Activated T-cell treated with anti-CD3 and anti-CD28 coated beads, Interleukin-2, amount 50 U/mL, for 72 hours (primary cell): ENCODE results near the gene APOL5. TPM values are rescaled to one million over a fixed set of nuclear protein-coding genes. Genes with fewer than 3 reads are reported as not detected.
A peak's percentile ranks its signal among the peaks of the same experiment; 100 is the strongest.
"Not testable (repeated sequence)": the region's sequence is repeated elsewhere in the genome, so short reads cannot be mapped to it uniquely, and the experiment has no call there.

Source experiments
- ATAC-seq, 2 donors: fragments of 150-1000 bp; cut with Tn5 transposase; replicated peaks in 1 of 2; 2 replicates each; pipeline ENCODE4 v1.10.0; 2021; ENCODE audit warnings: moderate library complexity in 2 of 2, mild to moderate bottlenecking in 1 of 2
- DNase-seq, 2 donors: peaks; one replicate each; pipeline ENCODE4 v3.0.0; 2021 to 2022; ENCODE audit warnings: mixed read lengths in 1 of 2
- H3K27ac Mint-ChIP-seq: one replicate; pipeline ENCODE4 v1.8.0; 2022; ENCODE audit warnings: mild to moderate bottlenecking, moderate library complexity, mixed read lengths
- H3K27me3 Mint-ChIP-seq: one replicate; pipeline ENCODE4 v1.8.0; 2022; ENCODE audit warnings: low read depth, mixed read lengths
- H3K36me3 Mint-ChIP-seq, 2 donors: one replicate each; pipeline ENCODE4 v1.8.0; 2022; ENCODE audit warnings: mixed read lengths in 2 of 2, mild to moderate bottlenecking in 1 of 2; ENCODE audit not compliant: insufficient read depth in 2 of 2
- H3K4me1 Mint-ChIP-seq: one replicate; pipeline ENCODE4 v1.8.0; 2022; ENCODE audit warnings: low read depth, mixed read lengths
- H3K4me3 Mint-ChIP-seq, 2 donors: one replicate each; pipeline ENCODE4 v1.8.0; 2022; ENCODE audit warnings: mild to moderate bottlenecking in 2 of 2, mixed read lengths in 2 of 2, moderate library complexity in 2 of 2
- H3K9me3 Mint-ChIP-seq, 2 donors: one replicate each; pipeline ENCODE4 v1.8.0; 2022; ENCODE audit warnings: mixed read lengths in 2 of 2
- total RNA-seq, 2 donors: library from RNA; stranded (reverse); gene quantifications; one replicate each; pipeline ENCODE4 v1.2.3, GENCODE V29; 2022

Gene APOL5, protein sequence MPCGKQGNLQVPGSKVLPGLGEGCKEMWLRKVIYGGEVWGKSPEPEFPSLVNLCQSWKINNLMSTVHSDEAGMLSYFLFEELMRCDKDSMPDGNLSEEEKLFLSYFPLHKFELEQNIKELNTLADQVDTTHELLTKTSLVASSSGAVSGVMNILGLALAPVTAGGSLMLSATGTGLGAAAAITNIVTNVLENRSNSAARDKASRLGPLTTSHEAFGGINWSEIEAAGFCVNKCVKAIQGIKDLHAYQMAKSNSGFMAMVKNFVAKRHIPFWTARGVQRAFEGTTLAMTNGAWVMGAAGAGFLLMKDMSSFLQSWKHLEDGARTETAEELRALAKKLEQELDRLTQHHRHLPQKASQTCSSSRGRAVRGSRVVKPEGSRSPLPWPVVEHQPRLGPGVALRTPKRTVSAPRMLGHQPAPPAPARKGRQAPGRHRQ
- total RNA-seq = not detected

DNA sequence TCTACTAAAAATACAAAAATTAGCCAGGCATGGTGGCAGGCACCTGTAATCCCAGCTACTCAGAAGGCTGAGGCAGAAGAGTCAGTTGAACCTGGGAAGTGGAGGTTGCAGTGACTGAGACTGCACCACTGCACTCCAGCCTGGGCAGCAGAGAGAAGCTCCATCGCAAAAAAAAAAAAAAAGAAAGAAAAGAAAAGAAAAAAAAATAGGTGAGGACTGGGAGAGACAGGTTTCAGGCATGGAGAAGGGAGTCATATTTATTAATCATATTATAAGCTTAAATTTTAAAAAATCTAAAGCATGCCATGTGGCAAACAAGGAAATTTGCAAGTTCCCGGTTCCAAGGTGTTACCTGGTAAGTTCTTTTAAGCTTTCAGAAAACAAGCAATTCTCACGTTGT, at the start of gene APOL5:
Gene APOL5, plus strand, starts transcription at position 301 of the 400 bp plus-strand sequence. Its CDS starts 0 bp downstream, at position 301.
- Mint-ChIP-seq H3K27ac (no peak within 1 kb of the TSS), H3K36me3 (peaks cover 3 to 6% of the 10 kb centered on the region in 2 donors), H3K4me1 (no peaks in the 10 kb centered on the region), H3K27me3 (no peaks in the 10 kb centered on the region), H3K9me3 (peaks cover 2 to 9% of the 10 kb centered on the region in 2 donors), H3K4me3 (no peak within 1 kb of the TSS)
- DNase-seq (no peak), ATAC-seq (no peak)

DNA sequence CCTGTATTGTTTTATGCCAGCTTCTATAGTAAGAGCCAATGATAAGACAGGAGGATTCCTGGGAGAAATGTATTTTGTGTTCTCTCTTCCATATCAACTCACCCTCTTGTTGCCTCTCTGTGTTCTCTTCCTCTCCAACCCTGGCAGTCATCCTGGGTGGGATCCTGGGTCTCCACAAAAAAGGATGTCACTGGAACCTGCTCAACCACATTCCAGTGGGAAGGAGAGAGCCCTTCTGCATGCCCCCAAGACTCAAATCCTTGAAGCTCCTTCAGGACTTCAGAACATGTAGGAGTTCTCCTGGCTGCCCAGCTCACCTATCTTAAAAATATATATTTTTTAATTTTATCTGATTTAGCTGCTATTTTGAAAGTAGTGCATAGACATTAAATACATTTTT, 43.3 kb upstream of the APOL5 start:
- no peak for DNase-seq
- H3K36me3 Mint-ChIP-seq = peaks cover 19 to 32% of the 10 kb centered on the region in 2 donors
- ATAC-seq = no peak
- no peak overlapping the region for H3K27ac Mint-ChIP-seq
- H3K4me1 Mint-ChIP-seq = peaks cover 11% of the 10 kb centered on the region
- peaks cover 14% of the 10 kb centered on the region in 2 donors for H3K9me3 Mint-ChIP-seq
- H3K27me3 Mint-ChIP-seq = no peaks in the 10 kb centered on the region
- no peak overlapping the region for H3K4me3 Mint-ChIP-seq

DNA sequence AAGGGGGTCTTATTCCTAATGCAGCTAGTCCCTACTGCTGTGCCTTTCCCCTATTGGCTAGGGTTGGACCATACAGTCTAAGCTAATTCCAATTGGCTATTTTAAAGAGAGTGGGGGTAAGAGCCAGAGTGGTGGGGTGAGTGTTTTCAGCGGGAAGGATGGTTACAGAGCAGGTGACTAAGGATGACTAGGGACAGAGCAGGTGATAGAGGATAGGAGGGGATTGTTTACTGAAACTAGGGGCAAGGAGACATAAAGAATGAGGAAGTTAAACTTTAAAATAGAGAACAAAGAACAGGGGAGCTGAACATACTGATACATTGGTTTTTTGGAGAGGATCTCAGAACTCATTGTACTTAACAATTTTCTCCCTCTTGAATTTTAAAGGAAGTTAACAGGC, 41.6 kb upstream of the APOL5 start:
- H3K4me3 Mint-ChIP-seq, DNase-seq, H3K27me3 Mint-ChIP-seq, ATAC-seq: not testable (repeated sequence)
- H3K36me3 Mint-ChIP-seq = peaks cover 23 to 32% of the 10 kb centered on the region in 2 donors
- H3K27ac Mint-ChIP-seq = peak overlapping the region; percentile 9
- H3K4me1 Mint-ChIP-seq = peaks cover 28% of the 10 kb centered on the region
- peaks cover 14 to 19% of the 10 kb centered on the region in 2 donors for H3K9me3 Mint-ChIP-seq

DNA sequence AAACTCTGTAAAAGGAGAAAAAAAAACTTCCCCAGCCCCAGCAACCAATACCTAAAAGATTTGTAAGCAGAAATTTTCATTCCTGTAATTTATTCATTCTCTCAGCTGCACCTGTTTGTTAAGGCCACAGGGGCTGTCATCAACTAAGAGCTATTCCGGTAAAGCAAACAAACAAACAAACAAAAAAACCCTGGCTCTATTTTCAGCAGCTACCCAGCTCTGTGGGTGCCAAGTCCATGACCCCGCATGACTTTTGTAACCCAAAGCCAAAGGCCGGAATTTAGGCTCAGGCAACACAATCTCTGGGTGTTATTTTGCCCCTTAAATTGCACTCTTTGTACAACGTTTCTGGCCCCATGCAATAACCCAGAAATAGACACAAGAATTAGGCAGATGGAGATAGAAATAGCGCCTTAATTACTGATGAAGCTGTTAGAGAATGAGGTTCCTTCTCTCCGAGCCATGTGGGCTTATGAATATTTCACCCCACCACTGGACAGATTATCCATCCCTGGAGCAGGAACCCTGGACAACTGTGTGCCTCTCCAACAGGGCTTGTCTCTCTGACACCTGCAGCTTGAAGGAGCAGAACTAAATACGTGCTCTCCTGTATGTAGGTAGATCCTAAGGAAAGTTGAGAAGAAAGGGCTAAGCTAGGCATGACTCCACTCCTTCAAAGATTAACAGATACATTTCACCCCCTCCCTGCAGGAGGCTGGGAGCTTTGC, 40.0 kb upstream of the APOL5 start:
- H3K27me3 Mint-ChIP-seq = no peaks in the 10 kb centered on the region

DNA sequence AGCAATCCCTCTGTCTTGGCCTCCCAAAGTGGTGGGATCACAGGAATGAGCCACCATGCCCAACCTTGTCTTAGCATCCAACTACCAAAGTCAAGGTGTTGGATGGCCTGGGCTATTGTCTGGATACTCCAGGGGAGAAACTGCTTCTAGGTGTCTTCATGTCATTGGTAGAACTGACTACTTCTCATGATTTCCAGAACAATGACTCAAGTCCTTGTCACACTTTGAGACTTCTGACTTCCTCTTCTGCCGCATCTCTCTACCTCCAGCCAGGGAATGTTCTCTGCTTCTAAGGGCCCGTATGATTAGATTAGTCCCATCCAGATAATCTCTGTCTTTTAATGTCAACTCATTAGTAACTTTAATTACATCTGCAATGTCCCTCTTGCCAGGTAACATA, 38.8 kb upstream of the APOL5 start:
- Mint-ChIP-seq H3K27me3 (no peaks in the 10 kb centered on the region), H3K36me3 (peaks cover 23 to 32% of the 10 kb centered on the region in 2 donors), H3K4me1 (peaks cover 28% of the 10 kb centered on the region), H3K27ac (peak overlapping the region; percentile 87), H3K4me3 (peak overlapping the region in 1 of 2 donors; percentile 24), H3K9me3 (peaks cover 16 to 19% of the 10 kb centered on the region in 2 donors)
- ATAC-seq = peak; percentile 54 to 56
- DNase-seq = no peak

More for the DNA sequence above, 40.0 kb upstream of the APOL5 start:
- no peak overlapping the region for H3K4me3 Mint-ChIP-seq
- no peak for DNase-seq
- H3K36me3 Mint-ChIP-seq = peaks cover 25 to 32% of the 10 kb centered on the region in 2 donors
- ATAC-seq = no peak
- no peak overlapping the region for H3K27ac Mint-ChIP-seq
- H3K9me3 Mint-ChIP-seq = peaks cover 16 to 19% of the 10 kb centered on the region in 2 donors
- peaks cover 28% of the 10 kb centered on the region for H3K4me1 Mint-ChIP-seq

DNA sequence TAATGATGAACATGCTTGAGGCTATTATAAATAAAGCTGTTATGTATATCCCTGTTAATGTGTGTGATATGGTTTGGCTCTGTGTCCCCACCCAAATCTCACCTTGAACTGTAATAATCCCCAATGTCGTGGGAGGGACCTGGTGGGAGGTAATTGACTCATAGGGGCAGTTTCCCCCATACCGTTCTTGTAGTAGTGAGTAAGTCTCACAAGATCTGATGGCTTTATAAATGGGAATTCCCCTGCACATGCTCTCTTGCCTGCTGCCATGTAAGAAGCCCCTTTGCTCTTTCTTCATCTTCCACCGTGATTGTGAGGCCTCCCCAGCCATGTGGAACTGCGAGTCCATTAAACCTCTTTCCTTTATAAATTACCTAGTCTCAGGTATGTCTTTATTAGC, 38.2 kb upstream of the APOL5 start:
- H3K4me3 Mint-ChIP-seq = peak overlapping the region; percentile 12 to 24
- not testable (repeated sequence) for H3K27me3 Mint-ChIP-seq
- peaks cover 21 to 32% of the 10 kb centered on the region in 2 donors for H3K36me3 Mint-ChIP-seq
- peaks cover 28% of the 10 kb centered on the region for H3K4me1 Mint-ChIP-seq
- H3K9me3 Mint-ChIP-seq = peaks cover 16 to 19% of the 10 kb centered on the region in 2 donors
- peak overlapping the region; percentile 87 for H3K27ac Mint-ChIP-seq
- DNase-seq = peak; percentile 60 to 68
- peak; percentile 91 to 92 for ATAC-seq

DNA sequence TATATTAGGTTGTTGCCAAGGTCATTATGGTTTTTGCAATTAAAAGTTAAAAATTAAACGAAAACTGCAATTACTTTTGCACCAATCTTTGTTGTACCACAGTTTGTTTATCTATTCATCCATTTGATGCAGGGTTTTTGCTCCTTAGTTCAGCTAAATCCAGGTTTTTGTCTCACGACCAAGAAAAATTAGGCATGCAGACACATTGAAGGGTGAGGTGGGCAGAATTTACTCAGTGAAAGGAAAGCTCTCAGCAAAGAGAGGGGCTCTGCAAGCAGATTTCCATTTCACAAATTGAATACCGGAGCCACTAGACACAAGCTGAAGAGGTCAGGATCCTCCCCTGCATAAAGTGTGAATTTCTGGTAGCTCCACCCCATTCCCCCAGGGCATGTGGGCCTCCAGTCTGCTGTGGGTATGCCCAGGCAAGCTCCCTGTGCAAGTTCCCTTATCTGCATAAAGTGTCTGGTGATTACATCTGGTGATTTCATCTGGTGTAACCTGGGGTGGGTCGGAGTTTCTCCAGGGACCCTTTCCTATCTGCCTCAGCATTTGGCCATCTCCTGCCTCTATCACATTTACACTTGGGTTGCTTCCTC, 36.1 kb upstream of the APOL5 start:
- no peak overlapping the region for H3K4me3 Mint-ChIP-seq
- no peak for DNase-seq
- H3K36me3 Mint-ChIP-seq = peaks cover 16 to 25% of the 10 kb centered on the region in 2 donors
- no peak for ATAC-seq
- H3K9me3 Mint-ChIP-seq = peaks cover 13 to 14% of the 10 kb centered on the region in 2 donors
- H3K27ac Mint-ChIP-seq = no peak overlapping the region
- peaks cover 28% of the 10 kb centered on the region for H3K4me1 Mint-ChIP-seq
- H3K27me3 Mint-ChIP-seq = no peaks in the 10 kb centered on the region

DNA sequence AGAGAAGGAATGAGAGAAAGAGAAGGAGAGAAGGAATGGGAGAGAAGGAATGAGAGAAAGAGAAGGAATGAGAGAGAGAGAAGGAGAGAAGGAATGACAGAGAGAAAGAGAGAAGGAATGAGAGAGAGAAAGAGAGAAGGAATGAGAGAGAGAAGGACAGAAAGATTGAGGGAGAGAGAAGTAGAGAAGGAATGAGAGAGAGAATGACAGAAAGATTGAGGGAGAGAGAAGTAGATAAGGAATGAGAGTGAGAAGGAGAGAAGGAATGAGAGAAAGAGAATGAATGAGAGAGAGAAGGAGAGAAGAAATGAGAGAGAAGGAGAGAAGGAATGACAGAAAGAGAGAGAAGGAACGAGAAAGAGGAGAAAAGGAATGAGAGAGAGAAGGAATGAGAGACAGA, 34.1 kb upstream of the APOL5 start:
- Mint-ChIP-seq H3K27me3 (no peaks in the 10 kb centered on the region), H3K4me1 (peaks cover 25% of the 10 kb centered on the region), H3K36me3 (peaks cover 12 to 18% of the 10 kb centered on the region in 2 donors), H3K27ac (peak overlapping the region; percentile 11), H3K9me3 (peaks cover 7 to 8% of the 10 kb centered on the region in 2 donors), H3K4me3 (no peak overlapping the region)
- DNase-seq (no peak), ATAC-seq (no peak)

DNA sequence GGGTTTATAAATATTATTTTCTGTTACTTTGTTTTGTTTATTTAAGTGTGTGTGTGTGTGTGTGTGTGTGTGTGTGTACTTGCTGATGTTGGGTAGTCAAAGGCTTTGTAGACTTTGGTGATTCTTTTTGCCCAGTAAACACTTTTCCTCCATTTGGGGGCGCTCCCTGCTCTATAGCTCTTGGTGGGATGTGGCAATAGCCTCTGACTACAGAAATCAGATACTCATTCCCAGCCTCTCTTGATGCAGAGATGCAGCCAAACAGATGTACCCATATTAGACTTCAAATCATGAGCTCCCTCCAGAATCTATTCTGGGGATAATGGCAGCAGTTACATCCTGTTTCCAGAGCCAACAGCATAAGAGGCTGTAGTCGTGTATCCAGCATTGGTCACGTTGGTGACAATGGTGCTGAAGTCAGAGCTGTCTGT, 33.4 kb upstream of the APOL5 start:
- Mint-ChIP-seq H3K27me3 (no peaks in the 10 kb centered on the region), H3K27ac (no peak overlapping the region)

DNA sequence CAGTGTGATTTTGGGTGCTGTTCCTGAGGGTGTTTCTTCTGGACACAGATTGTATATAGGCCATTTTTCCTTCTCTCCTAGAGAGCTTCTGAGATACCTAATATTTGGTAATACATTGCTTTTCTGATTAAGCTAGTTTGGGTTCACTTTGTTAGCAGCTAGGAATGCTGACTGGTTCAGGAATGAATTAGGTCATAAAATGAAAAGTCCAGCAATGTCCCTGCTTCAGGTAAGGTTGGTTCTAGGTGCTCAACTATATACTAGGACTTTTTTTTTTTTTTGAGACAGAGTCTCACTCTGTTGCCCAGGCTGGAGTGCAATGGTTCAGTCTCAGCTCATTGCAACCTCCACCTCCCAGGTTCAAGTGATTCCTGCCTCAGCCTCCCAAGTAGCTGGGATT, 32.9 kb upstream of the APOL5 start:
- peaks cover 4 to 7% of the 10 kb centered on the region in 2 donors for H3K36me3 Mint-ChIP-seq
- H3K4me1 Mint-ChIP-seq = peaks cover 13% of the 10 kb centered on the region
- ATAC-seq = no peak

More for the DNA sequence above, 33.4 kb upstream of the APOL5 start:
- H3K36me3 Mint-ChIP-seq = peaks cover 7 to 11% of the 10 kb centered on the region in 2 donors
- peaks cover 17% of the 10 kb centered on the region for H3K4me1 Mint-ChIP-seq
- peaks cover 4 to 6% of the 10 kb centered on the region in 2 donors for H3K9me3 Mint-ChIP-seq
- DNase-seq = no peak
- ATAC-seq = no peak
- H3K4me3 Mint-ChIP-seq = no peak overlapping the region

DNA sequence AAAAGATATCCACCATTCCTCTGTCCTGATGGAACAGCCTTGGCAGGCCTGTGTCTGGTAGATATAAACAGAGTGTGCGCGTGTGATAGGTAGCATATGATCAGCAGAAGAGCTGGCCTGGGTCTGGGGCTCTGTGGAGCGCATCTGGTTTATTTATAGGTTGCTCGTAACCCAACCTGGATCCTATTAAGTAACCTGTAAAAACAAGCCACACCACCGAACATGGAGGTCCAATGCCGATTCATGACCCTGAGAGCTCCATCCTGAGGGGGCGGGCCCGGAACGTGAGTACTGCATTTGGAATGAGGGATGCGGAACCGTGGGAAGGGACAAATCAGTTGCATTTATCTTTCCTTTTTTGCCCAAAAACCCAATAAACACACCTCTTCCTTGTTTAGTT, 31.9 kb upstream of the APOL5 start:
- H3K36me3 Mint-ChIP-seq = peaks cover 3% of the 10 kb centered on the region in 2 donors
- peaks cover 4% of the 10 kb centered on the region for H3K4me1 Mint-ChIP-seq
- H3K27me3 Mint-ChIP-seq = no peaks in the 10 kb centered on the region
- peaks cover 1 to 2% of the 10 kb centered on the region in 2 donors for H3K9me3 Mint-ChIP-seq
- no peak overlapping the region for H3K27ac Mint-ChIP-seq
- DNase-seq = no peak
- no peak overlapping the region for H3K4me3 Mint-ChIP-seq
- no peak for ATAC-seq

More for the DNA sequence above, 32.9 kb upstream of the APOL5 start:
- DNase-seq = no peak
- Mint-ChIP-seq H3K27me3 (no peaks in the 10 kb centered on the region), H3K9me3 (peaks cover 2% of the 10 kb centered on the region in 2 donors), H3K4me3 (no peak overlapping the region), H3K27ac (no peak overlapping the region)

DNA sequence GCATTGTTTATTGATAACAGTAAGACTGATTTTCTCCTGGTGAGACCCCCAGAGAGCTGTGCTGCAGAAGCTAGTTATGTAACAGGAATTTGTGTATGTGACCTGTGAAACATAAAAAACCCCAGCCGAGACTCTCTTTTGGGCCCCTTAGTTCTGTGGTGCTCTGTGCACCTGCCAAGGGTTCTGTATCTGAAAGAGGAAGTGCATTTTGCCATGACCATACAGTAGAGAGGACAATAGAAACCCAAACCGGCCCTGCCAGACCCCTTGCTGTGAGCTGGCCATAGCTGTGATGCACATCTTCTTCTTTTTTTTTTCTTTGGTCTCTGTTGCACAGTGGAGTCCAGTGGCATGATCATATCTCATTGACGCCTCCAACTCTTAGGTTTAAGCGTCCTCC, 31.4 kb upstream of the APOL5 start:
- DNase-seq (no peak), ATAC-seq (no peak)
- Mint-ChIP-seq H3K9me3 (peaks cover 0 to 2% of the 10 kb centered on the region in 2 donors), H3K27ac (no peak overlapping the region), H3K36me3 (peaks cover 2 to 3% of the 10 kb centered on the region in 2 donors), H3K27me3 (no peaks in the 10 kb centered on the region), H3K4me1 (no peaks in the 10 kb centered on the region), H3K4me3 (no peak overlapping the region)

DNA sequence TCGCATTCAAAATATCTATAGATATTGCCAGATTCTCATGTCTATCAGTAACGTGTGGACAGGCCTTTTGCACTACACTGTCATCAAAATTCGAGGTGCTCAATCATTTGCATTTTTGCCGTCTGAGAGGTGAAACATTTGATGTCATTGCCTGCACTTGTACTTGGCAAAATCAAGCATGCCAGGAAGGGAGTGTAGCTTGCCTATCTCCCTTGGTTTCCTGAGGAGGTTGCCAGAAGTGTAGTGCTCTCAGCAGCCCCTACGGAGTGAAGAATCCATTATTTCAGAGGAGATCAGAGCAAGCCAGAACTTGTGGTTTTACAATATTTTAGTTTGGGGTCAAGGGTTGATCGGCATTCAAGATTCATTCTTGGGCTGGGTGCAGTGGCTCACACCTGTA, 30.2 kb upstream of the APOL5 start:
- H3K27ac Mint-ChIP-seq = no peak overlapping the region
- DNase-seq = no peak

More for the DNA sequence above, 30.2 kb upstream of the APOL5 start:
- Mint-ChIP-seq H3K27me3 (no peaks in the 10 kb centered on the region), H3K9me3 (no peaks in the 10 kb centered on the region), H3K4me3 (no peak overlapping the region), H3K36me3 (no peaks in the 10 kb centered on the region), H3K4me1 (no peaks in the 10 kb centered on the region)
- no peak for ATAC-seq
